K562 (cell line): ENCODE measurements around the gene TRAPPC12. TPM values are rescaled to one million over a fixed set of nuclear protein-coding genes. Genes with fewer than 3 reads are reported as not detected.

Source experiments
- BDP1 ChIP-seq: IDR thresholded peaks from 3 replicates; pipeline ENCODE4 v1.6.1; 2011; ENCODE audit not compliant: insufficient read length, insufficient read depth
- CBX3 ChIP-seq, 2 experiments: IDR thresholded peaks; 1 replicate in 1 of 2; 2 replicates in 1 of 2; pipeline ENCODE4 v1.6.1; 2012; ENCODE audit warnings: inconsistent platforms in 2 of 2, low read length in 2 of 2, borderline replicate concordance in 1 of 2, control low read depth in 1 of 2
- DDX20 ChIP-seq: fragments of 450-650 bp; IDR thresholded peaks from 2 replicates; pipeline ENCODE4 v1.6.1; 2016; ENCODE audit warnings: missing genetic modification characterization, low read depth, mild to moderate bottlenecking, missing compliant biosample characterization, moderate library complexity
- GATAD2A ChIP-seq: fragments of 450-650 bp; IDR thresholded peaks from 2 replicates; pipeline ENCODE4 v1.6.1; 2017
- KLF16 ChIP-seq: IDR thresholded peaks from 2 replicates; pipeline ENCODE4 v1.6.1; 2016; ENCODE audit warnings: antibody characterized with exemption
- MEF2A ChIP-seq: IDR thresholded peaks from 2 replicates; pipeline ENCODE4 v1.6.1; 2011; ENCODE audit warnings: low read depth, mild to moderate bottlenecking, low read length, moderate library complexity; ENCODE audit not compliant: control insufficient read depth
- RBM15 ChIP-seq: fragments of 200-400 bp; formaldehyde crosslinking; IDR thresholded peaks from 2 replicates; pipeline ENCODE4 v1.6.1; 2018; ENCODE audit warnings: mild to moderate bottlenecking, low read length, moderate library complexity; ENCODE audit not compliant: insufficient read depth
- RBM34 ChIP-seq: fragments of 200-400 bp; formaldehyde crosslinking; IDR thresholded peaks from 2 replicates; pipeline ENCODE4 v1.6.1; 2018; ENCODE audit warnings: low read length, borderline replicate concordance; ENCODE audit not compliant: insufficient read depth
- RFX5 ChIP-seq: IDR thresholded peaks from 2 replicates; pipeline ENCODE4 v1.6.1; 2011; ENCODE audit warnings: low read depth, mild to moderate bottlenecking, improper control_type of control experiment, low read length
- SIN3B ChIP-seq: fragments of 450-650 bp; IDR thresholded peaks from 2 replicates; pipeline ENCODE4 v1.6.1; 2017; ENCODE audit warnings: low read depth, mild to moderate bottlenecking, moderate library complexity
- SRSF3 ChIP-seq: fragments of 200-400 bp; formaldehyde crosslinking; IDR thresholded peaks from 2 replicates; pipeline ENCODE4 v1.6.1; 2016; ENCODE audit warnings: mild to moderate bottlenecking, low read length, moderate library complexity; ENCODE audit not compliant: insufficient read depth
- TCFL5 ChIP-seq: fragments of 250-450 bp; sonication (Bioruptor Pico); conservative IDR thresholded peaks from 2 replicates; pipeline ENCODE4 v1.6.1; 2021; ENCODE audit warnings: mild to moderate bottlenecking, moderate library complexity, matching md5 sums
- ZFP36 ChIP-seq: fragments of 150-350 bp; IDR thresholded peaks from 2 replicates; pipeline ENCODE4 v1.6.1; 2018; ENCODE audit warnings: low read length, low read depth; ENCODE audit not compliant: partially characterized antibody
- ZNF551 ChIP-seq: fragments of 250-450 bp; sonication (Bioruptor Pico); IDR thresholded peaks from 2 replicates; pipeline ENCODE4 v1.5.0; 2021; ENCODE audit warnings: mild to moderate bottlenecking, moderate library complexity
- polyA plus RNA-seq, 8 experiments: library from polyadenylated mRNA; depleted of rRNA in 4 of 8; stranded (reverse) in 5 of 8; unstranded in 3 of 8; fragments of >200 nt; fragmentation: Nextera tagmentation in 2 of 8; fragmentation: Illumina TruSeq in 1 of 8; extraction: Ambion mirVana in 2 of 8; extraction: Trizol in 1 of 8; gene quantifications; 2 replicates each; pipeline versions ENCODE4 v1.2.1 to v1.2.3, GENCODE V29; 2011 to 2014; ENCODE audit warnings: inconsistent platforms in 1 of 8, missing spikeins in 1 of 8
- total RNA-seq, 7 experiments: library from RNA; depleted of rRNA in 6 of 7; stranded (reverse); fragments of >200 nt in 6 of 7; fragmentation: Illumina TruSeq in 2 of 7; extraction: Trizol in 2 of 7; gene quantifications; 2 replicates each; pipeline versions ENCODE4 v1.2.1 to v1.2.3, GENCODE V29; 2011 to 2021; ENCODE audit warnings: low replicate concordance in 1 of 7
- TF ChIP-seq, protein P1 (sequence below), 2 experiments: fragments of 250-450 bp in 1 of 2; fragments of 450-650 bp in 1 of 2; sonication (Bioruptor Pico) in 1 of 2; IDR thresholded peaks; 2 replicates each; pipeline versions ENCODE4 v1.6.1 to v1.8.0; 2016 to 2021; ENCODE audit warnings: mild to moderate bottlenecking in 2 of 2, moderate library complexity in 2 of 2, missing compliant biosample characterization in 1 of 2, missing genetic modification characterization in 1 of 2
- TF ChIP-seq, protein P2 (sequence below): fragments of 250-450 bp; sonication (Bioruptor Pico); IDR thresholded peaks from 2 replicates; pipeline ENCODE4 v1.8.0; 2022; ENCODE audit warnings: inconsistent platforms
- TF ChIP-seq, protein P3 (sequence below): fragments of 250-450 bp; sonication (Bioruptor Pico); IDR thresholded peaks from 2 replicates; pipeline ENCODE4 v1.4.0; 2020; ENCODE audit warnings: mild to moderate bottlenecking
- TF ChIP-seq, protein P4 (sequence below): IDR thresholded peaks from 2 replicates; pipeline ENCODE4 v1.6.1; 2016; ENCODE audit warnings: missing genetic modification characterization, missing compliant biosample characterization
- TF ChIP-seq, protein P5 (sequence below): IDR thresholded peaks from 2 replicates; pipeline ENCODE4 v1.6.1; 2011; ENCODE audit not compliant: insufficient read length; ENCODE audit errors: extremely low read depth

TRAPPC12 gene
- total and polyA plus RNA-seq, 9 of the 15 experiments (the other 6 are each of a cell fraction or from before 2014, with no cell fraction given), result 8.0 to 75.2 (median 39.1) TPM

DNA sequence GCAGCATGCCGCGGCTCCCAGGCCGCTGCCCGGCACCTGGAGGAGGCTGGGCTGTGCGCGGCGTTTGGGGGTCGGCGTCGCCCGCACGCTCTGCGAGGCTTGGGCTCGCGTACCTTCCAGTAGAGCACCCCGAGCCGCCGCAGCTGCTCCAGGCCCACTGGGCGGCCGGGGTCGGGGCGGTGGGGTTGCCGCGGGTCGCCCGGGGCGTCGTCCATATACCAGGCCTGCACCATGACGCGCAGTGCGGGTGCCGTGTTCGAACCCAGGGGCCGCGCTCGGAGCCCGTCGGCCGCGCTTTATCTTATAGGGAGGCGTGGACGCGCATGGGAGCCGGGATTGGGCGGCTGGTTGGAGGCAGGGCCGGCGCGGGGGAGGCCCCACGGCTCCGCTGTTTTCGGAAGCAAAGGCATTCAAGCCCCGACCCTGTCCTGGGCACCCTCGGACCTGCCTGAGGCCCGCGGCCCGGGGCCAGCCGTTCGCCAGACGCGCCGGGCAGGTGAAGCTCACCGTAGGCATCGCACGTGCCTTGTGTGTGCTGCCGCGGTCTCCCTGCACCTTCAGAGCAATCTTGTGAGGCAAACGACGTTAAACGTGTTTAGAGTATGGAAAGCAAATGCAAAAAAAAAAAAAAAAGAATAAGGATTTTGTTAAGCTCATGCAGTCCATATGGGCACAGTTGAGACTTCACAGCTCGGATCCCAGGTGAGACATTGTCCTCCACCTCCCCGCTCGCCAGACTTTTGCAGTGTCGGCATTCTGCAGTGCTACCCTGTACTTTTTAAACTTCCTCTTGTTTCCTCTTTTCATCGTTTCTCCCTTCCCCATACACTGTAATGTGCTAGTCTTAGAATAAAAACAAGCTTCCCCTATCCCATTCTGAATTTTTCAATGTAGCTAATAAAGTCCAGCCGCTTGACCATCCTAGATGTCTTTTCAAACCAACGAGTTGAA is 140.0 kb downstream of the TRAPPC12 start, which contains the start of gene ADI1 (continued):
- no peak for TF ChIP-seq RFX5
- TF ChIP-seq, protein P1, sequence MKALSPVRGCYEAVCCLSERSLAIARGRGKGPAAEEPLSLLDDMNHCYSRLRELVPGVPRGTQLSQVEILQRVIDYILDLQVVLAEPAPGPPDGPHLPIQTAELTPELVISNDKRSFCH (CRISPR knock-in tag; IDR thresholded peaks at IDR 0.05), result no peak
- TF ChIP-seq, protein P1 (tag; IDR thresholded peaks at IDR 0.05), result no peak
- TF ChIP-seq BDP1, result no peak
- no peak for TF ChIP-seq ZFP36
- 0 out of 2 replicates have a peak, but pooled peaks have one; percentile 44 for TF ChIP-seq GATAD2A
- no peak for TF ChIP-seq SRSF3
- TF ChIP-seq TCFL5 (CRISPR knock-in tag), result no peak
- TF ChIP-seq SIN3B, result no peak
- no peak for TF ChIP-seq MEF2A
- TF ChIP-seq ZNF551 (CRISPR knock-in tag), result no peak
- TF ChIP-seq KLF16, result 0 out of 2 replicates have a peak, but pooled peaks have one; percentile 4
- TF ChIP-seq, protein P2, sequence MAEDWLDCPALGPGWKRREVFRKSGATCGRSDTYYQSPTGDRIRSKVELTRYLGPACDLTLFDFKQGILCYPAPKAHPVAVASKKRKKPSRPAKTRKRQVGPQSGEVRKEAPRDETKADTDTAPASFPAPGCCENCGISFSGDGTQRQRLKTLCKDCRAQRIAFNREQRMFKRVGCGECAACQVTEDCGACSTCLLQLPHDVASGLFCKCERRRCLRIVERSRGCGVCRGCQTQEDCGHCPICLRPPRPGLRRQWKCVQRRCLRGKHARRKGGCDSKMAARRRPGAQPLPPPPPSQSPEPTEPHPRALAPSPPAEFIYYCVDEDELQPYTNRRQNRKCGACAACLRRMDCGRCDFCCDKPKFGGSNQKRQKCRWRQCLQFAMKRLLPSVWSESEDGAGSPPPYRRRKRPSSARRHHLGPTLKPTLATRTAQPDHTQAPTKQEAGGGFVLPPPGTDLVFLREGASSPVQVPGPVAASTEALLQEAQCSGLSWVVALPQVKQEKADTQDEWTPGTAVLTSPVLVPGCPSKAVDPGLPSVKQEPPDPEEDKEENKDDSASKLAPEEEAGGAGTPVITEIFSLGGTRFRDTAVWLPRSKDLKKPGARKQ, result no peak
- no peak for TF ChIP-seq RBM34
- no peak for TF ChIP-seq RBM15
- TF ChIP-seq, protein P3, sequence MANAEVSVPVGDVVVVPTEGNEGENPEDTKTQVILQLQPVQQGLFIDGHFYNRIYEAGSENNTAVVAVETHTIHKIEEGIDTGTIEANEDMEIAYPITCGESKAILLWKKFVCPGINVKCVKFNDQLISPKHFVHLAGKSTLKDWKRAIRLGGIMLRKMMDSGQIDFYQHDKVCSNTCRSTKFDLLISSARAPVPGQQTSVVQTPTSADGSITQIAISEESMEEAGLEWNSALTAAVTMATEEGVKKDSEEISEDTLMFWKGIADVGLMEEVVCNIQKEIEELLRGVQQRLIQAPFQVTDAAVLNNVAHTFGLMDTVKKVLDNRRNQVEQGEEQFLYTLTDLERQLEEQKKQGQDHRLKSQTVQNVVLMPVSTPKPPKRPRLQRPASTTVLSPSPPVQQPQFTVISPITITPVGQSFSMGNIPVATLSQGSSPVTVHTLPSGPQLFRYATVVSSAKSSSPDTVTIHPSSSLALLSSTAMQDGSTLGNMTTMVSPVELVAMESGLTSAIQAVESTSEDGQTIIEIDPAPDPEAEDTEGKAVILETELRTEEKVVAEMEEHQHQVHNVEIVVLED, result 0 out of 2 replicates have a peak, but pooled peaks have one; percentile 22
- TF ChIP-seq, protein P4, sequence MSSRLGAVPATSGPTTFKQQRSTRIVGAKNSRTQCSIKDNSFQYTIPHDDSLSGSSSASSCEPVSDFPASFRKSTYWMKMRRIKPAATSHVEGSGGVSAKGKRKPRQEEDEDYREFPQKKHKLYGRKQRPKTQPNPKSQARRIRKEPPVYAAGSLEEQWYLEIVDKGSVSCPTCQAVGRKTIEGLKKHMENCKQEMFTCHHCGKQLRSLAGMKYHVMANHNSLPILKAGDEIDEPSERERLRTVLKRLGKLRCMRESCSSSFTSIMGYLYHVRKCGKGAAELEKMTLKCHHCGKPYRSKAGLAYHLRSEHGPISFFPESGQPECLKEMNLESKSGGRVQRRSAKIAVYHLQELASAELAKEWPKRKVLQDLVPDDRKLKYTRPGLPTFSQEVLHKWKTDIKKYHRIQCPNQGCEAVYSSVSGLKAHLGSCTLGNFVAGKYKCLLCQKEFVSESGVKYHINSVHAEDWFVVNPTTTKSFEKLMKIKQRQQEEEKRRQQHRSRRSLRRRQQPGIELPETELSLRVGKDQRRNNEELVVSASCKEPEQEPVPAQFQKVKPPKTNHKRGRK, result no peak
- TF ChIP-seq, protein P5, sequence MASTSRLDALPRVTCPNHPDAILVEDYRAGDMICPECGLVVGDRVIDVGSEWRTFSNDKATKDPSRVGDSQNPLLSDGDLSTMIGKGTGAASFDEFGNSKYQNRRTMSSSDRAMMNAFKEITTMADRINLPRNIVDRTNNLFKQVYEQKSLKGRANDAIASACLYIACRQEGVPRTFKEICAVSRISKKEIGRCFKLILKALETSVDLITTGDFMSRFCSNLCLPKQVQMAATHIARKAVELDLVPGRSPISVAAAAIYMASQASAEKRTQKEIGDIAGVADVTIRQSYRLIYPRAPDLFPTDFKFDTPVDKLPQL, result no peak
- TF ChIP-seq CBX3 (IDR thresholded peaks at IDR 0.05; ENCODE audit: borderline replicate concordance in 1 of 2, low read length in 2 of 2), result no peak
- no peak for TF ChIP-seq DDX20 (tag)
